Measurements from ENCODE around the gene TMEM130. TPM values are rescaled to one million over a fixed set of nuclear protein-coding genes. Genes with fewer than 3 reads are reported as not detected.
A peak's percentile ranks its signal among the peaks of the same experiment; 100 is the strongest.

Gene TMEM130
- polyA plus RNA-seq, 1 donor from 2014 or later = 12.3 TPM

GRCh38 chr7:98802088-98802780, 67.6 kb downstream of the TMEM130 start (continued):
- TF ChIP-seq CTCF (IDR thresholded peaks at IDR 0.05; ENCODE audit: poor library complexity, severe bottlenecking) = no peak

- Histone ChIP-seq H3K36me3 (ENCODE audit: insufficient read depth, low read length) (no peaks in the 10 kb centered on the region), H3F3A (ENCODE audit: insufficient read depth, low read length, poor library complexity, severe bottlenecking) (no peaks in the 10 kb centered on the region), H3K27me3 (ENCODE audit: insufficient read depth, low read depth, low read length) (no peaks in the 10 kb centered on the region), H3K4me2 (ENCODE audit: low read length) (no peak overlapping the region), H3K9me3 (ENCODE audit: low read length) (no peaks in the 10 kb centered on the region), H3K4me3 (ENCODE audit: low read length) (no peak overlapping the region), H3K9me2 (ENCODE audit: insufficient read depth, low read length) (no peaks in the 10 kb centered on the region), H3K9ac (ENCODE audit: low read length) (no peak overlapping the region), H3K79me2 (replicated peaks; ENCODE audit: insufficient read depth, low read length) (no peaks in the 10 kb centered on the region), H2AFZ (ENCODE audit: low read depth, low read length) (no peak overlapping the region), H4K20me1 (ENCODE audit: insufficient read depth) (no peaks in the 10 kb centered on the region), H3K27ac (ENCODE audit: low read length) (peak overlapping the region; percentile 80)
- no peak for TF ChIP-seq TAF1 (IDR thresholded peaks at IDR 0.05; ENCODE audit: low read depth)
- TF ChIP-seq SMC3 (conservative IDR thresholded peaks at IDR 0.05; ENCODE audit: poor library complexity) = no peak
- TF ChIP-seq POLR2AphosphoS5 (IDR thresholded peaks at IDR 0.05) = no peak
- TF ChIP-seq RAD21 (conservative IDR thresholded peaks at IDR 0.05) = no peak
- TF ChIP-seq EP300 (conservative IDR thresholded peaks at IDR 0.05; ENCODE audit: poor library complexity, severe bottlenecking) = no peak
- TF ChIP-seq MXI1 (conservative IDR thresholded peaks at IDR 0.05; ENCODE audit: poor library complexity, severe bottlenecking) = no peak
- no peak for TF ChIP-seq EZH2 (IDR thresholded peaks at IDR 0.05; ENCODE audit: borderline replicate concordance, insufficient read depth, low read length, poor library complexity, severe bottlenecking)
- no peak for TF ChIP-seq CTCF (IDR thresholded peaks at IDR 0.05; ENCODE audit: poor library complexity, severe bottlenecking)
- TF ChIP-seq, protein P1, sequence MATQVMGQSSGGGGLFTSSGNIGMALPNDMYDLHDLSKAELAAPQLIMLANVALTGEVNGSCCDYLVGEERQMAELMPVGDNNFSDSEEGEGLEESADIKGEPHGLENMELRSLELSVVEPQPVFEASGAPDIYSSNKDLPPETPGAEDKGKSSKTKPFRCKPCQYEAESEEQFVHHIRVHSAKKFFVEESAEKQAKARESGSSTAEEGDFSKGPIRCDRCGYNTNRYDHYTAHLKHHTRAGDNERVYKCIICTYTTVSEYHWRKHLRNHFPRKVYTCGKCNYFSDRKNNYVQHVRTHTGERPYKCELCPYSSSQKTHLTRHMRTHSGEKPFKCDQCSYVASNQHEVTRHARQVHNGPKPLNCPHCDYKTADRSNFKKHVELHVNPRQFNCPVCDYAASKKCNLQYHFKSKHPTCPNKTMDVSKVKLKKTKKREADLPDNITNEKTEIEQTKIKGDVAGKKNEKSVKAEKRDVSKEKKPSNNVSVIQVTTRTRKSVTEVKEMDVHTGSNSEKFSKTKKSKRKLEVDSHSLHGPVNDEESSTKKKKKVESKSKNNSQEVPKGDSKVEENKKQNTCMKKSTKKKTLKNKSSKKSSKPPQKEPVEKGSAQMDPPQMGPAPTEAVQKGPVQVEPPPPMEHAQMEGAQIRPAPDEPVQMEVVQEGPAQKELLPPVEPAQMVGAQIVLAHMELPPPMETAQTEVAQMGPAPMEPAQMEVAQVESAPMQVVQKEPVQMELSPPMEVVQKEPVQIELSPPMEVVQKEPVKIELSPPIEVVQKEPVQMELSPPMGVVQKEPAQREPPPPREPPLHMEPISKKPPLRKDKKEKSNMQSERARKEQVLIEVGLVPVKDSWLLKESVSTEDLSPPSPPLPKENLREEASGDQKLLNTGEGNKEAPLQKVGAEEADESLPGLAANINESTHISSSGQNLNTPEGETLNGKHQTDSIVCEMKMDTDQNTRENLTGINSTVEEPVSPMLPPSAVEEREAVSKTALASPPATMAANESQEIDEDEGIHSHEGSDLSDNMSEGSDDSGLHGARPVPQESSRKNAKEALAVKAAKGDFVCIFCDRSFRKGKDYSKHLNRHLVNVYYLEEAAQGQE (IDR thresholded peaks at IDR 0.05; ENCODE audit: borderline replicate concordance) = no peak
Measured at GRCh38 chr7:98800996-98801395, 68.8 kb downstream of the TMEM130 start.

All from neural cell (in vitro differentiated cells).